HG02642 (cell line): ENCODE data around the gene HNRNPA2B1.

Source experiments
- ATAC-seq: cut with Tn5 transposase; IDR thresholded peaks from one replicate; pipeline ENCODE4 v1.9.1; 2021; ENCODE audit warnings: mild to moderate bottlenecking; ENCODE audit not compliant: unreplicated experiment, poor library complexity

The HNRNPA2B1 gene

GRCh38 chr7:26200444-26201246, at the start of gene HNRNPA2B1:
HNRNPA2B1 (minus strand) TSS chr7:26200746; CDS start chr7:26200577, 169 bp downstream.
- ATAC-seq = peak; percentile 69

- ATAC-seq = no peak
Observed at GRCh38 chr7:26250239-26250638, 49.7 kb upstream of the HNRNPA2B1 start.

GRCh38 chr7:26245150-26245549, 44.6 kb upstream of the HNRNPA2B1 start:
- ATAC-seq = no peak

GRCh38 chr7:26238032-26238431, 37.5 kb upstream of the HNRNPA2B1 start:
- ATAC-seq = no peak

GRCh38 chr7:26237035-26237807, 36.7 kb upstream of the HNRNPA2B1 start:
- ATAC-seq = no peak

GRCh38 chr7:26233902-26234511, 33.5 kb upstream of the HNRNPA2B1 start:
- ATAC-seq = no peak

- no peak for ATAC-seq
Observed at GRCh38 chr7:26227987-26228386, 27.4 kb upstream of the HNRNPA2B1 start.

GRCh38 chr7:26224359-26224758, 23.8 kb upstream of the HNRNPA2B1 start:
- no peak for ATAC-seq

- no peak for ATAC-seq
Observed at GRCh38 chr7:26216049-26216448, 15.5 kb upstream of the HNRNPA2B1 start.

GRCh38 chr7:26213807-26214515, 13.4 kb upstream of the HNRNPA2B1 start:
- no peak for ATAC-seq

- ATAC-seq = no peak
Observed at GRCh38 chr7:26212921-26213718, 12.6 kb upstream of the HNRNPA2B1 start.

- ATAC-seq = no peak
Observed at GRCh38 chr7:26208040-26208439, 7.5 kb upstream of the HNRNPA2B1 start.

- ATAC-seq = no peak
Observed at GRCh38 chr7:26203016-26203415, 2.5 kb upstream of the HNRNPA2B1 start.

GRCh38 chr7:26202019-26202990, 1.8 kb upstream of the HNRNPA2B1 start:
- ATAC-seq = peak; percentile 13

GRCh38 chr7:26201247-26202018, 887 bp upstream of the HNRNPA2B1 start, which contains the start of gene CBX3:
CBX3 (plus strand) TSS chr7:26201745; CDS start chr7:26202999, 1,254 bp downstream.
- peak; percentile 47 for ATAC-seq

- ATAC-seq = peak; percentile 16
Observed at GRCh38 chr7:26200038-26200443, 505 bp downstream of the HNRNPA2B1 start.

- no peak for ATAC-seq
Observed at GRCh38 chr7:26199301-26200037, 1.1 kb downstream of the HNRNPA2B1 start.
